ENCODE results near the gene VEZF1. TPM values are rescaled to one million over a fixed set of nuclear protein-coding genes. Genes with fewer than 3 reads are reported as not detected.
A peak's percentile ranks its signal among the peaks of the same experiment; 100 is the strongest.

Gene VEZF1
- total RNA-seq, 1 donor from 2014 or later: 71.1 TPM

GRCh38 chr17:57999010-57999495 lies 11.0 kb upstream of the VEZF1 start:
- no peak for DNase-seq

- no peak for DNase-seq
Measured at GRCh38 chr17:57997085-57997809, 9.2 kb upstream of the VEZF1 start.

- peak; percentile 37 for DNase-seq
Measured at GRCh38 chr17:57995076-57995956, 7.3 kb upstream of the VEZF1 start.

- no peak for DNase-seq
Measured at GRCh38 chr17:57994436-57994835, 6.4 kb upstream of the VEZF1 start.

- DNase-seq: no peak
Measured at GRCh38 chr17:57993471-57994365, 5.7 kb upstream of the VEZF1 start.

- DNase-seq: no peak
Measured at GRCh38 chr17:57991537-57991936, 3.5 kb upstream of the VEZF1 start.

- no peak for DNase-seq
Measured at GRCh38 chr17:57990037-57990436, 2.0 kb upstream of the VEZF1 start.

- DNase-seq: peak; percentile 60
Measured at GRCh38 chr17:57988301-57989250, 522 bp upstream of the VEZF1 start.

GRCh38 chr17:57986841-57987580 lies 1.0 kb downstream of the VEZF1 start:
- DNase-seq: no peak

- DNase-seq: no peak
Measured at GRCh38 chr17:57985675-57985974, 2.4 kb downstream of the VEZF1 start.

- DNase-seq: no peak
Measured at GRCh38 chr17:57984936-57985674, 2.9 kb downstream of the VEZF1 start.

- DNase-seq: no peak
Measured at GRCh38 chr17:57984261-57984890, 3.7 kb downstream of the VEZF1 start.

- DNase-seq: no peak
Measured at GRCh38 chr17:57983446-57983845, 4.6 kb downstream of the VEZF1 start.

GRCh38 chr17:57982452-57983170 lies 5.4 kb downstream of the VEZF1 start:
- DNase-seq: no peak

GRCh38 chr17:57980522-57980921 lies 7.5 kb downstream of the VEZF1 start:
- DNase-seq: no peak

GRCh38 chr17:57979076-57979475 lies 9.0 kb downstream of the VEZF1 start:
- no peak for DNase-seq

- DNase-seq: no peak
Measured at GRCh38 chr17:57976594-57976993, 11.5 kb downstream of the VEZF1 start.

- DNase-seq: no peak
Measured at GRCh38 chr17:57975044-57975443, 13.0 kb downstream of the VEZF1 start.
